ENCODE measurements around the gene P2RY11.

Gene P2RY11

GRCh38 chr19:10133596-10133995 is 22.1 kb downstream of the P2RY11 start:
- TF ChIP-seq ZFP30 (CRISPR knock-in tag; IDR thresholded peaks at IDR 0.05) (no peak), ARNTL (CRISPR knock-in tag; IDR thresholded peaks at IDR 0.05; ENCODE audit: borderline replicate concordance, low read depth) (no peak), RARB (CRISPR knock-in tag; IDR thresholded peaks at IDR 0.05) (no peak), ZNF70 (CRISPR knock-in tag; IDR thresholded peaks at IDR 0.05) (no peak), ZC3H10 (CRISPR knock-in tag; IDR thresholded peaks at IDR 0.05) (no peak), SNAI2 (CRISPR knock-in tag; IDR thresholded peaks at IDR 0.05) (no peak), TCF4 (CRISPR knock-in tag; IDR thresholded peaks at IDR 0.05; ENCODE audit: borderline replicate concordance) (no peak), CSDC2 (CRISPR knock-in tag; IDR thresholded peaks at IDR 0.05) (no peak)
- TF ChIP-seq, protein P1, sequence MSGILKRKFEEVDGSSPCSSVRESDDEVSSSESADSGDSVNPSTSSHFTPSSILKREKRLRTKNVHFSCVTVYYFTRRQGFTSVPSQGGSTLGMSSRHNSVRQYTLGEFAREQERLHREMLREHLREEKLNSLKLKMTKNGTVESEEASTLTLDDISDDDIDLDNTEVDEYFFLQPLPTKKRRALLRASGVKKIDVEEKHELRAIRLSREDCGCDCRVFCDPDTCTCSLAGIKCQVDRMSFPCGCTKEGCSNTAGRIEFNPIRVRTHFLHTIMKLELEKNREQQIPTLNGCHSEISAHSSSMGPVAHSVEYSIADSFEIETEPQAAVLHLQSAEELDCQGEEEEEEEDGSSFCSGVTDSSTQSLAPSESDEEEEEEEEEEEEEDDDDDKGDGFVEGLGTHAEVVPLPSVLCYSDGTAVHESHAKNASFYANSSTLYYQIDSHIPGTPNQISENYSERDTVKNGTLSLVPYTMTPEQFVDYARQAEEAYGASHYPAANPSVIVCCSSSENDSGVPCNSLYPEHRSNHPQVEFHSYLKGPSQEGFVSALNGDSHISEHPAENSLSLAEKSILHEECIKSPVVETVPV (CRISPR knock-in tag; IDR thresholded peaks at IDR 0.05): no peak
- TF ChIP-seq, protein P2, sequence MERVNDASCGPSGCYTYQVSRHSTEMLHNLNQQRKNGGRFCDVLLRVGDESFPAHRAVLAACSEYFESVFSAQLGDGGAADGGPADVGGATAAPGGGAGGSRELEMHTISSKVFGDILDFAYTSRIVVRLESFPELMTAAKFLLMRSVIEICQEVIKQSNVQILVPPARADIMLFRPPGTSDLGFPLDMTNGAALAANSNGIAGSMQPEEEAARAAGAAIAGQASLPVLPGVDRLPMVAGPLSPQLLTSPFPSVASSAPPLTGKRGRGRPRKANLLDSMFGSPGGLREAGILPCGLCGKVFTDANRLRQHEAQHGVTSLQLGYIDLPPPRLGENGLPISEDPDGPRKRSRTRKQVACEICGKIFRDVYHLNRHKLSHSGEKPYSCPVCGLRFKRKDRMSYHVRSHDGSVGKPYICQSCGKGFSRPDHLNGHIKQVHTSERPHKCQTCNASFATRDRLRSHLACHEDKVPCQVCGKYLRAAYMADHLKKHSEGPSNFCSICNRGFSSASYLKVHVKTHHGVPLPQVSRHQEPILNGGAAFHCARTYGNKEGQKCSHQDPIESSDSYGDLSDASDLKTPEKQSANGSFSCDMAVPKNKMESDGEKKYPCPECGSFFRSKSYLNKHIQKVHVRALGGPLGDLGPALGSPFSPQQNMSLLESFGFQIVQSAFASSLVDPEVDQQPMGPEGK (CRISPR knock-in tag; IDR thresholded peaks at IDR 0.05; ENCODE audit: borderline replicate concordance): no peak
- ATAC-seq: no peak

DNA sequence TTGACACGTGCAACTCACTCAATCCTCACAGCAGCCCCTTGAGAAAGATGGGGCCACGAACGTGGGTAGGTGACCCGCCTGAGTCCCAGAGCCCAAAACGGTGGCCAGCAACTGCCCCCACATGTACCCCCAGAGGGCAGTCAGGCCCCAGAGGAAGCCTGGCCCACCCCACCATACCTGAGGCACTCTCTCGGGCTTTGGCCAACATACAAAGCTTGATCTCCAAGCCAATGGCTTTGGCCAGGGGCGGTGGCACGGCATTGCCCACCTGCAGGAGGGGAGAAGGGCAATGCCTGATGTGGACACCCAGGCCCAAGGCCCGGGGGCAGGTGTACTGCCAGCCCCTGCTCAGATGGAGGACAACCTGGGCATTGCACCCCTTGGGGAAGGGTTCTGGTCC is 22.5 kb downstream of the P2RY11 start:
- TF ChIP-seq TOX (CRISPR knock-in tag; IDR thresholded peaks at IDR 0.05; ENCODE audit: borderline replicate concordance) (no peak), TSHZ2 (CRISPR knock-in tag; IDR thresholded peaks at IDR 0.05) (no peak), ZFP3 (CRISPR knock-in tag; IDR thresholded peaks at IDR 0.05) (no peak), ARNTL (CRISPR knock-in tag; IDR thresholded peaks at IDR 0.05; ENCODE audit: borderline replicate concordance, low read depth) (no peak), CREB5 (CRISPR knock-in tag; IDR thresholded peaks at IDR 0.05; ENCODE audit: low read depth) (no peak), ISL1 (CRISPR knock-in tag; IDR thresholded peaks at IDR 0.05) (no peak), SNAI2 (CRISPR knock-in tag; IDR thresholded peaks at IDR 0.05) (no peak), RARB (CRISPR knock-in tag; IDR thresholded peaks at IDR 0.05) (no peak), OSR1 (CRISPR knock-in tag; IDR thresholded peaks at IDR 0.05) (no peak), ESRRG (CRISPR knock-in tag; IDR thresholded peaks at IDR 0.05) (no peak), ZNF565 (CRISPR knock-in tag; conservative IDR thresholded peaks at IDR 0.05; ENCODE audit: low read depth) (no peak), ZFP30 (CRISPR knock-in tag; IDR thresholded peaks at IDR 0.05) (no peak), ZNF8 (CRISPR knock-in tag; IDR thresholded peaks at IDR 0.05) (no peak)
- ATAC-seq: no peak

DNA sequence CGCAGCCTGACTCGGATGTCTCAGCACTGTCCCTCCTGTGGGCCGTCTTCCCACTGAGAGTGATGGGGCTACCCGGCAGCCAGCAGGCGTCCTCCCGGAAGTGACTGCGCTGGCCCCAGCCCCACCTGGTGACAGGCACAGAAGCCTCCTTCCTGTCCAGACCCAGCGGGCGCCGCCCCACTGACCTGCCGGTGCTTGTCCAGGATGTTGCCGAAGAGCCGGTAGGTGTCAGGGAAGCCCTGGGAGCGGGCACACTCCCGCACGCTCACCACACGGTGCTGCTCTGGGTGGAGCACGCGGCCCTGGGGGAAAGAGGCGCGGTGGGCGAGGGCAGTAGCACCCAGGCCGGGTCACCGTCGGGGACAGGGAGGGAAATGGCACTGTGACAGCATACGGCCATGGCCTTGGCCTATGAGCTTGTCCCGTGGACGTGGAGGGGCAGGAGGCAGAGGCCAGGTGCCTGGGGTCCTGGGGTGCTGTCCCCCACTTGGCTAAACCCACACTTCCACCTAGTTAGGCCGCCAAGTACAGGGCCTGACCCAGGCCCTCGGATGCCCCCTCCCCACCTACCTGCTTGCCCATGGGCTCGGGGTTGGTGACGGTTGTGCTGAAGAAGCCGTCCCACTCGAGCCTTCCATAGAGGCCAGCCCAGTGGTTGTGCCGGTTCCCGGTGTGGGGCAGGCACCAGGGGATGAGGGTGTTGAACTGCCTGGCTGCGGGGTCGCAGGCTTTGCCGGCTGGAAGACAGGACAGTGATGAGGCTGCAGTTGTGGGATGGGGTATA is 24.2 kb downstream of the P2RY11 start:
- no peak for TF ChIP-seq RARB (CRISPR knock-in tag; IDR thresholded peaks at IDR 0.05)
- TF ChIP-seq ZFP30 (CRISPR knock-in tag; IDR thresholded peaks at IDR 0.05): no peak
- no peak for TF ChIP-seq BACH2 (CRISPR knock-in tag; IDR thresholded peaks at IDR 0.05; ENCODE audit: borderline replicate concordance)
- TF ChIP-seq, protein P2 (CRISPR knock-in tag; IDR thresholded peaks at IDR 0.05; ENCODE audit: borderline replicate concordance): no peak
- TF ChIP-seq, protein P1 (CRISPR knock-in tag; IDR thresholded peaks at IDR 0.05): no peak
- no peak for TF ChIP-seq TCF4 (CRISPR knock-in tag; IDR thresholded peaks at IDR 0.05; ENCODE audit: borderline replicate concordance)
- TF ChIP-seq ZFP3 (CRISPR knock-in tag; IDR thresholded peaks at IDR 0.05): no peak
- no peak for TF ChIP-seq ZC3H10 (CRISPR knock-in tag; IDR thresholded peaks at IDR 0.05)
- TF ChIP-seq PPARA (CRISPR knock-in tag; IDR thresholded peaks at IDR 0.05; ENCODE audit: borderline replicate concordance): no peak
- no peak for TF ChIP-seq ARNTL (CRISPR knock-in tag; IDR thresholded peaks at IDR 0.05; ENCODE audit: borderline replicate concordance, low read depth)
- TF ChIP-seq OSR1 (CRISPR knock-in tag; IDR thresholded peaks at IDR 0.05): no peak
- TF ChIP-seq SNAI2 (CRISPR knock-in tag; IDR thresholded peaks at IDR 0.05): no peak
- ATAC-seq: no peak
